ENCODE measurements around the gene NAALADL2.

The NAALADL2 gene

DNA sequence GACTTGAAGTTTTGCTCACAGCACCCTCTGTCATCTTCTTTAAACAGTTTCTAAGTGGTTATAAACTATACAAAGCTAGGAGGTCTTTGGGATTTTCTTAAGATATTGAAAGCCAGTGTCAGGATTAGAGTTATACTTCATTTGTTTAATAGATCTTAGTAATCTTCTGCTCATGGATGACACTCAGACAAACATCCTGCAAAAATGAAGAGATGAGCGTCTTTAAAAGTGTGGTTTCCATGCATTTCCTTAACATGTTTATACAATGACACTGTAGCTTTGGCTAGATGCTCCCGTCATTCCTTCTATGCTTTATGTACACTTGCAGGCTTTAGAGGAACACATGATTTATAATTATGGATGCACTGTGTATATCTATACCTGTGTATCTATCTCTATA is 182.2 kb downstream of the NAALADL2 start:
- POLR2A ChIA-PET = no interaction called here
- Histone ChIP-seq H3K9me3 (ENCODE audit: control extremely low read depth in 1 of 5, control insufficient read depth in 4 of 5, insufficient read depth in 2 of 5, low read depth in 1 of 5, low read length in 4 of 5) (no peaks in the 10 kb centered on the region), H3K36me3 (ENCODE audit: control insufficient read depth in 4 of 4, insufficient read depth in 4 of 4, low read length in 3 of 4) (no peaks in the 10 kb centered on the region), H3K27ac (ENCODE audit: insufficient read depth in 1 of 2, low read depth in 1 of 2, low read length in 2 of 2, poor library complexity in 1 of 2, severe bottlenecking in 2 of 2) (no peak overlapping the region), H3K27me3 (replicated peaks in 2 of 5; ENCODE audit: control insufficient read depth in 4 of 5, insufficient read depth in 5 of 5, low read length in 4 of 5) (no peaks in the 10 kb centered on the region), H3K4me3 (ENCODE audit: control insufficient read depth in 1 of 7, extremely low read depth in 1 of 7, insufficient read depth in 4 of 7, low read depth in 2 of 7, low read length in 6 of 7) (no peak overlapping the region), H3K4me1 (ENCODE audit: control extremely low read depth in 1 of 4, control insufficient read depth in 4 of 4, insufficient read depth in 4 of 4, low read length in 3 of 4) (no peaks in the 10 kb centered on the region)
- no peak for DNase-seq
- no CpG with 5 or more reads among the region's 2 CpGs for WGBS (ENCODE audit: insufficient coverage)
- CTCF ChIA-PET = no interaction called here

DNA sequence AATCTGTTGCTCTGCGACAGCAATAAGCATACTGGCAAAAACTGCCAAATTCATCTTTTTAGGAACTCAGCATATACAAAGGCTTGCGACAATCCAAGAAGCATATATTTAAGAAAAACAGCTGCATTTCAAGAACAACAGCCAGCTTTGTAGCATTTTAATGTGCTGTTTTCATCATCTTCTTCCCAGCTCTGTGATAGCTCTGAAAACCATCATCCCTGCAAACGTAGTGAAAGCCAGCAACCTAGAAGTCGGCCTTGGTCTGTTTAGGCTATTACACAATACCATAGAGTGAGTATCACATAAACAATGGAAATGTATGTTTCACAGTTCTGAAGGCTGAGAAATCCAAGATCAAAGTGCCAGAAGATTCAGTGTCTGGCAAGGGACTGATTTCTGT is 187.5 kb downstream of the NAALADL2 start:
- Histone ChIP-seq H3K4me1 (ENCODE audit: control extremely low read depth in 1 of 4, control insufficient read depth in 4 of 4, insufficient read depth in 4 of 4, low read length in 3 of 4) (no peaks in the 10 kb centered on the region), H3K4me3 (ENCODE audit: control insufficient read depth in 1 of 7, extremely low read depth in 1 of 7, insufficient read depth in 4 of 7, low read depth in 2 of 7, low read length in 6 of 7) (no peak overlapping the region), H3K9me3 (ENCODE audit: control extremely low read depth in 1 of 5, control insufficient read depth in 4 of 5, insufficient read depth in 2 of 5, low read depth in 1 of 5, low read length in 4 of 5) (peaks cover 0 to 11% (median 0%) of the 10 kb centered on the region in 5 experiments), H3K27ac (ENCODE audit: insufficient read depth in 1 of 2, low read depth in 1 of 2, low read length in 2 of 2, poor library complexity in 1 of 2, severe bottlenecking in 2 of 2) (no peak overlapping the region), H3K36me3 (ENCODE audit: control insufficient read depth in 4 of 4, insufficient read depth in 4 of 4, low read length in 3 of 4) (no peaks in the 10 kb centered on the region), H3K27me3 (replicated peaks in 2 of 5; ENCODE audit: control insufficient read depth in 4 of 5, insufficient read depth in 5 of 5, low read length in 4 of 5) (no peaks in the 10 kb centered on the region)
- 100% methylated on average over 2 of the region's 4 CpGs for WGBS (ENCODE audit: insufficient coverage)
- no peak for DNase-seq
- CTCF ChIA-PET = no interaction called here
- POLR2A ChIA-PET = no interaction called here

- no peak for DNase-seq
- CTCF ChIA-PET = no interaction called here
These were observed 188.7 kb downstream of the NAALADL2 start for GRCh38 chr3:175047786-175048185.

GRCh38 chr3:175057401-175057800 is 198.3 kb downstream of the NAALADL2 start:
- POLR2A ChIA-PET = no interaction called here
- Histone ChIP-seq H3K27me3 (replicated peaks in 2 of 5; ENCODE audit: control insufficient read depth in 4 of 5, insufficient read depth in 5 of 5, low read length in 4 of 5) (no peaks in the 10 kb centered on the region), H3K4me3 (ENCODE audit: control insufficient read depth in 1 of 7, extremely low read depth in 1 of 7, insufficient read depth in 4 of 7, low read depth in 2 of 7, low read length in 6 of 7) (no peak overlapping the region), H3K27ac (ENCODE audit: insufficient read depth in 1 of 2, low read depth in 1 of 2, low read length in 2 of 2, poor library complexity in 1 of 2, severe bottlenecking in 2 of 2) (no peak overlapping the region), H3K9me3 (ENCODE audit: control extremely low read depth in 1 of 5, control insufficient read depth in 4 of 5, insufficient read depth in 2 of 5, low read depth in 1 of 5, low read length in 4 of 5) (peaks cover 0 to 3% (median 2%) of the 10 kb centered on the region in 5 experiments), H3K36me3 (ENCODE audit: control insufficient read depth in 4 of 4, insufficient read depth in 4 of 4, low read length in 3 of 4) (no peaks in the 10 kb centered on the region), H3K4me1 (ENCODE audit: control extremely low read depth in 1 of 4, control insufficient read depth in 4 of 4, insufficient read depth in 4 of 4, low read length in 3 of 4) (no peaks in the 10 kb centered on the region)
- 100% methylated on average over 1 of the region's 3 CpGs for WGBS (ENCODE audit: insufficient coverage)
- CTCF ChIA-PET = no interaction called here
- no peak for DNase-seq

More at GRCh38 chr3:175047786-175048185, 188.7 kb downstream of the NAALADL2 start:
- H3K27ac ChIP-seq (ENCODE audit: insufficient read depth in 1 of 2, low read depth in 1 of 2, low read length in 2 of 2, poor library complexity in 1 of 2, severe bottlenecking in 2 of 2) = no peak overlapping the region
- no peaks in the 10 kb centered on the region for H3K36me3 ChIP-seq (ENCODE audit: control insufficient read depth in 4 of 4, insufficient read depth in 4 of 4, low read length in 3 of 4)
- H3K27me3 ChIP-seq (replicated peaks in 2 of 5; ENCODE audit: control insufficient read depth in 4 of 5, insufficient read depth in 5 of 5, low read length in 4 of 5) = no peaks in the 10 kb centered on the region
- H3K4me1 ChIP-seq (ENCODE audit: control extremely low read depth in 1 of 4, control insufficient read depth in 4 of 4, insufficient read depth in 4 of 4, low read length in 3 of 4) = no peaks in the 10 kb centered on the region
- H3K9me3 ChIP-seq (ENCODE audit: control extremely low read depth in 1 of 5, control insufficient read depth in 4 of 5, insufficient read depth in 2 of 5, low read depth in 1 of 5, low read length in 4 of 5) = peaks cover 0 to 13% (median 0%) of the 10 kb centered on the region in 5 experiments
- no peak overlapping the region for H3K4me3 ChIP-seq (ENCODE audit: control insufficient read depth in 1 of 7, extremely low read depth in 1 of 7, insufficient read depth in 4 of 7, low read depth in 2 of 7, low read length in 6 of 7)
- WGBS (ENCODE audit: insufficient coverage) = no CpG with 5 or more reads among the region's 1 CpG
- POLR2A ChIA-PET = no interaction called here

- CTCF ChIA-PET = no interaction called here
These were observed 200.7 kb downstream of the NAALADL2 start for GRCh38 chr3:175059788-175060187.

GRCh38 chr3:175065497-175065896 is 206.4 kb downstream of the NAALADL2 start:
- no CpG with 5 or more reads among the region's 2 CpGs for WGBS (ENCODE audit: insufficient coverage)
- no peaks in the 10 kb centered on the region for H3K4me1 ChIP-seq (ENCODE audit: control extremely low read depth in 1 of 4, control insufficient read depth in 4 of 4, insufficient read depth in 4 of 4, low read length in 3 of 4)
- POLR2A ChIA-PET = no interaction called here
- no peak overlapping the region for H3K27ac ChIP-seq (ENCODE audit: insufficient read depth in 1 of 2, low read depth in 1 of 2, low read length in 2 of 2, poor library complexity in 1 of 2, severe bottlenecking in 2 of 2)
- H3K27me3 ChIP-seq (replicated peaks in 2 of 5; ENCODE audit: control insufficient read depth in 4 of 5, insufficient read depth in 5 of 5, low read length in 4 of 5) = no peaks in the 10 kb centered on the region
- H3K36me3 ChIP-seq (ENCODE audit: control insufficient read depth in 4 of 4, insufficient read depth in 4 of 4, low read length in 3 of 4) = no peaks in the 10 kb centered on the region
- CTCF ChIA-PET = interaction anchor here (1.1 to 1.4 kb wide), 2 partner anchors 10 to 251 kb away, joined by 3 read pairs; no protein-coding TSS in a partner anchor
- no peak for DNase-seq
- peaks cover 0 to 2% (median 0%) of the 10 kb centered on the region in 5 experiments for H3K9me3 ChIP-seq (ENCODE audit: control extremely low read depth in 1 of 5, control insufficient read depth in 4 of 5, insufficient read depth in 2 of 5, low read depth in 1 of 5, low read length in 4 of 5)
- H3K4me3 ChIP-seq (ENCODE audit: control insufficient read depth in 1 of 7, extremely low read depth in 1 of 7, insufficient read depth in 4 of 7, low read depth in 2 of 7, low read length in 6 of 7) = no peak overlapping the region

More at GRCh38 chr3:175059788-175060187, 200.7 kb downstream of the NAALADL2 start:
- no peak overlapping the region for H3K4me3 ChIP-seq (ENCODE audit: control insufficient read depth in 1 of 7, extremely low read depth in 1 of 7, insufficient read depth in 4 of 7, low read depth in 2 of 7, low read length in 6 of 7)
- no peak overlapping the region for H3K27ac ChIP-seq (ENCODE audit: insufficient read depth in 1 of 2, low read depth in 1 of 2, low read length in 2 of 2, poor library complexity in 1 of 2, severe bottlenecking in 2 of 2)
- no peaks in the 10 kb centered on the region for H3K4me1 ChIP-seq (ENCODE audit: control extremely low read depth in 1 of 4, control insufficient read depth in 4 of 4, insufficient read depth in 4 of 4, low read length in 3 of 4)
- no peak for DNase-seq
- H3K36me3 ChIP-seq (ENCODE audit: control insufficient read depth in 4 of 4, insufficient read depth in 4 of 4, low read length in 3 of 4) = no peaks in the 10 kb centered on the region
- peaks cover 0 to 3% (median 2%) of the 10 kb centered on the region in 5 experiments for H3K9me3 ChIP-seq (ENCODE audit: control extremely low read depth in 1 of 5, control insufficient read depth in 4 of 5, insufficient read depth in 2 of 5, low read depth in 1 of 5, low read length in 4 of 5)
- POLR2A ChIA-PET = no interaction called here
- WGBS (ENCODE audit: insufficient coverage) = 98% methylated on average over 4 of the region's 4 CpGs
- no peaks in the 10 kb centered on the region for H3K27me3 ChIP-seq (replicated peaks in 2 of 5; ENCODE audit: control insufficient read depth in 4 of 5, insufficient read depth in 5 of 5, low read length in 4 of 5)

GRCh38 chr3:175066617-175067415 is 207.7 kb downstream of the NAALADL2 start:
- Histone ChIP-seq H3K4me1 (ENCODE audit: control extremely low read depth in 1 of 4, control insufficient read depth in 4 of 4, insufficient read depth in 4 of 4, low read length in 3 of 4) (no peaks in the 10 kb centered on the region), H3K27me3 (replicated peaks in 2 of 5; ENCODE audit: control insufficient read depth in 4 of 5, insufficient read depth in 5 of 5, low read length in 4 of 5) (no peaks in the 10 kb centered on the region), H3K27ac (ENCODE audit: insufficient read depth in 1 of 2, low read depth in 1 of 2, low read length in 2 of 2, poor library complexity in 1 of 2, severe bottlenecking in 2 of 2) (no peak overlapping the region), H3K36me3 (ENCODE audit: control insufficient read depth in 4 of 4, insufficient read depth in 4 of 4, low read length in 3 of 4) (no peaks in the 10 kb centered on the region), H3K9me3 (ENCODE audit: control extremely low read depth in 1 of 5, control insufficient read depth in 4 of 5, insufficient read depth in 2 of 5, low read depth in 1 of 5, low read length in 4 of 5) (peaks cover 0 to 2% (median 0%) of the 10 kb centered on the region in 5 experiments), H3K4me3 (ENCODE audit: control insufficient read depth in 1 of 7, extremely low read depth in 1 of 7, insufficient read depth in 4 of 7, low read depth in 2 of 7, low read length in 6 of 7) (no peak overlapping the region)
- 95% methylated on average over 3 of the region's 4 CpGs for WGBS (ENCODE audit: insufficient coverage)
- no peak for DNase-seq
- ChIA-PET CTCF (no interaction called here), POLR2A (no interaction called here)

Data from common myeloid progenitor, CD34-positive (primary cell).